ENCODE measurements around the gene PAQR9. TPM values are rescaled to one million over a fixed set of nuclear protein-coding genes. Genes with fewer than 3 reads are reported as not detected.

The PAQR9 gene
- total RNA-seq, 2 experiments from 2014 or later: not detected

- H3K4me2 ChIP-seq (ENCODE audit: low read length): no peak overlapping the region
- H3K9me3 ChIP-seq (ENCODE audit: low read length): no peaks in the 10 kb centered on the region
- ChIA-PET POLR2A (no interaction called here), CTCF (ENCODE audit: unreplicated experiment) (no interaction called here)
- H3K4me3 ChIP-seq (ENCODE audit: low read depth, low read length, poor library complexity, severe bottlenecking): no peak overlapping the region
- no peak overlapping the region for H3K27ac ChIP-seq (ENCODE audit: low read depth, low read length, poor library complexity, severe bottlenecking)
- H3K9me2 ChIP-seq (ENCODE audit: insufficient read depth, low read length): no peaks in the 10 kb centered on the region
- no TSS peak for BruUV-seq (replicated peaks)
- H3K79me2 ChIP-seq (ENCODE audit: insufficient read depth, low read depth, low read length): no peaks in the 10 kb centered on the region
- TF ChIP-seq CTCF (conservative IDR thresholded peaks at IDR 0.05; ENCODE audit: low read length) (no peak), EZH2phosphoT487 (IDR thresholded peaks at IDR 0.05; ENCODE audit: borderline replicate concordance, low read depth, low read length) (no peak)
- intact Hi-C loops (cut with micrococcal nuclease; ENCODE audit: unreplicated experiment): no loop called here
- H2AFZ ChIP-seq (ENCODE audit: low read length): no peak overlapping the region
- H3K4me1 ChIP-seq (ENCODE audit: insufficient read depth, low read length, poor library complexity, severe bottlenecking): no peaks in the 10 kb centered on the region
- no peak for DNase-seq (ENCODE audit: low spot score)
- no peaks in the 10 kb centered on the region for H4K20me1 ChIP-seq (ENCODE audit: insufficient read depth, low read length)
- H3K36me3 ChIP-seq (ENCODE audit: insufficient read depth, low read length): no peaks in the 10 kb centered on the region
Measured at GRCh38 chr3:142946861-142947260, 16.6 kb downstream of the PAQR9 start.

- Histone ChIP-seq H3K36me3 (ENCODE audit: insufficient read depth, low read length) (no peaks in the 10 kb centered on the region), H3K4me3 (ENCODE audit: low read depth, low read length, poor library complexity, severe bottlenecking) (no peak overlapping the region), H3K4me1 (ENCODE audit: insufficient read depth, low read length, poor library complexity, severe bottlenecking) (no peaks in the 10 kb centered on the region), H3K79me2 (ENCODE audit: insufficient read depth, low read depth, low read length) (no peaks in the 10 kb centered on the region), H3K4me2 (ENCODE audit: low read length) (no peak overlapping the region), H3K9me2 (ENCODE audit: insufficient read depth, low read length) (no peaks in the 10 kb centered on the region), H2AFZ (ENCODE audit: low read length) (no peak overlapping the region), H3K27ac (ENCODE audit: low read depth, low read length, poor library complexity, severe bottlenecking) (no peak overlapping the region), H3K9me3 (ENCODE audit: low read length) (no peaks in the 10 kb centered on the region), H4K20me1 (ENCODE audit: insufficient read depth, low read length) (no peaks in the 10 kb centered on the region)
- DNase-seq (ENCODE audit: low spot score): no peak
- TF ChIP-seq EZH2phosphoT487 (IDR thresholded peaks at IDR 0.05; ENCODE audit: borderline replicate concordance, low read depth, low read length): no peak
- no peak for TF ChIP-seq CTCF (conservative IDR thresholded peaks at IDR 0.05; ENCODE audit: low read length)
- no TSS peak for BruUV-seq (replicated peaks)
- POLR2A ChIA-PET: interaction anchor here (0.5 kb wide), 1 partner anchor 192 kb away, joined by 4 read pairs; no protein-coding TSS in a partner anchor
- CTCF ChIA-PET (ENCODE audit: unreplicated experiment): interaction anchor here (0.6 kb wide), 1 partner anchor 117 kb away, joined by 3 read pairs; no protein-coding TSS in a partner anchor
- intact Hi-C loops (cut with micrococcal nuclease; ENCODE audit: unreplicated experiment): no loop called here
Measured at GRCh38 chr3:142945023-142945422, 18.5 kb downstream of the PAQR9 start.

- no peak for TF ChIP-seq EZH2phosphoT487 (IDR thresholded peaks at IDR 0.05; ENCODE audit: borderline replicate concordance, low read depth, low read length)
- TF ChIP-seq CTCF (conservative IDR thresholded peaks at IDR 0.05; ENCODE audit: low read length): no peak
- Histone ChIP-seq H3K9me2 (ENCODE audit: insufficient read depth, low read length) (no peaks in the 10 kb centered on the region), H3K79me2 (ENCODE audit: insufficient read depth, low read depth, low read length) (no peaks in the 10 kb centered on the region), H3K36me3 (ENCODE audit: insufficient read depth, low read length) (no peaks in the 10 kb centered on the region), H3K4me1 (ENCODE audit: insufficient read depth, low read length, poor library complexity, severe bottlenecking) (no peaks in the 10 kb centered on the region), H3K27ac (ENCODE audit: low read depth, low read length, poor library complexity, severe bottlenecking) (no peak overlapping the region), H2AFZ (ENCODE audit: low read length) (no peak overlapping the region), H4K20me1 (ENCODE audit: insufficient read depth, low read length) (no peaks in the 10 kb centered on the region), H3K4me3 (ENCODE audit: low read depth, low read length, poor library complexity, severe bottlenecking) (no peak overlapping the region), H3K4me2 (ENCODE audit: low read length) (no peak overlapping the region), H3K9me3 (ENCODE audit: low read length) (no peaks in the 10 kb centered on the region)
- ChIA-PET POLR2A (interaction anchor here (0.5 kb wide), 1 partner anchor 193 kb away, joined by 4 read pairs; no protein-coding TSS in a partner anchor), CTCF (ENCODE audit: unreplicated experiment) (no interaction called here)
- intact Hi-C loops (cut with micrococcal nuclease; ENCODE audit: unreplicated experiment): no loop called here
- no TSS peak for BruUV-seq (replicated peaks)
- DNase-seq (ENCODE audit: low spot score): no peak
Measured at GRCh38 chr3:142944342-142944741, 19.1 kb downstream of the PAQR9 start.
